Inflammatory macrophage treated with lipopolysaccharide for 4 hours (primary cell): Measurements from ENCODE around the gene KRTAP4-5.
"Not testable (repeated sequence)": the region's sequence is repeated elsewhere in the genome, so short reads cannot be mapped to it uniquely, and the experiment has no call there.

Experiments used
- DNase-seq: peaks from one replicate; pipeline ENCODE4 v3.0.0-alpha.2; 2020

The KRTAP4-5 gene

DNA sequence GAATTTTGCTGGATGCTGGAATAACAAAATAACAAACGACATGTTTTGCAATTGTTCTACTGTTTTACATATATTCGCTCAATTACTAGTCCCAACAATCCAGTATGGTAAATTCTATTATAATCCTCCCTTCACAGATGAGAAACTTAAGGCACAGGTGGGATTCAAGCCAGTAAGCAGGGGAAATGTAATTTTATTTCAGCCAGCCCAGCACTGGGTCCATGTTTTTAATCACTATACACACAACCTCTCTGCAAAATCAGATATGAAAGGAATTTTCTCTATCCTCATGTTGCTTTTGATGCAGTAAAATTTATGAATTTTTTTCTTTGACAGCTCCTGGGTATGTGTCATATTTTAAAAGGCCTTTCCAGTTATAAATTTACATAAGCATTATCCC lies 4.4 kb downstream of the KRTAP4-5 start:
- DNase-seq = no peak

DNA sequence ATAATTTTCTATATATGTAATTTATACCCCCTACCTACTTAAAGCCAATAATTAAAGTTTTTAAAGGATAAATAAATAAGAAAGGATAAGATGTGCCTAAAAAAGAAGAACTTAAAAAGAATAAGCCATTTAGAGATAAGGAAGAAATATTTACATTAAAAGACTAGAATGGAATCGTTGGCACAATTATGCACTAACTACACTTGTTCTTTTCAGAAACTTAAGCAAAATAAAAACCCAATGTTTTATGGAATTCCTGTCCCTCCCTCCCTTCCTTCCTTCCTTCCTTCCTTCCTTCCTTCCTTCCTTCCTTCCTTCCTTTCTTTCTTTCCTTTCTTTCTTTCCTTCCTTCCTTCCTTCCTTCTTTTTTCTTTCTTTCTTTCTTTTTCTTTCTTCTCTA lies 4.8 kb downstream of the KRTAP4-5 start:
- DNase-seq = no peak

DNA sequence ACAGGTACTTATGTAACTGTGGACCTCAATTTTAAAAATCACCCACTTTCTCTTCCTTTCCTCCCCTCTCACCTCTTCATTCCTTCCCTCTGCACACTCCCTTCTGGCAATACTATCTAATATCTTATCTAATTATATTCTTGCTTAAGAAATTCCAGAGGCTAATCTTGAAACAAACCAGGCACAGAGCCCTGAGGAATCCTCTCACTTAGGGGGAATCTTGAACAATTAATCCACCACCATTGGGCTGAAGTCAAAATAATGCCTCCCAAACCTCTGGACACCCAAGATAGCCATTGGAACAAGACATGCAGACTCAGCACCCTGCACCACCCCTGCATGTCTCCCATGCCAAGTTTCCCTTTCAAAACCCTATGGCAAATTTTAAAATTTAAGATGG lies 8.3 kb downstream of the KRTAP4-5 start:
- DNase-seq = no peak

GRCh38 chr17:41140360-41141131 lies 9.1 kb downstream of the KRTAP4-5 start, which contains the start of gene KRTAP4-6:
Gene KRTAP4-6 (minus strand): TSS chr17:41140544. CDS start chr17:41140487, 57 bp downstream.
- DNase-seq = peak; percentile 40

DNA sequence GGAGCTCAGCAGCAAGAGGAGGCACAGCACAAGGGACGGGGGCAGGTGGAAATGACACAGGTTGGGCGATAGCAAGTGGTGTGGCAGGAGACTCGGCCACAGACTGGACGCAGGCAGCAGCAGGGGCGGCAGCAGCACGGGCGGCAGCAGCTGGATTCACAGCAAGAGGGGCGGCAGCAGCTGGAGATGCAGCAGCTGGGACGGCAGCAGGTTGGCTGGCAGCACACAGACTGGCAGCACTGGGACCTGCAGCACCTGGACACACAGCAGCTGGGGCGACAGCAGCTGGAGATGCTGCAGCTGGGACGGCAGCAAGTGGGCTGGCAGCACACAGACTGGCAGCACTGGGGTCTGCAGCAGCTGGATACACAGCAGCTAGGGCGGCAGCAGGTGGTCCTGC lies 9.8 kb downstream of the KRTAP4-5 start:
- DNase-seq = not testable (repeated sequence)

- no peak for DNase-seq
Measured at GRCh38 chr17:41133880-41134735, 15.5 kb downstream of the KRTAP4-5 start.

DNA sequence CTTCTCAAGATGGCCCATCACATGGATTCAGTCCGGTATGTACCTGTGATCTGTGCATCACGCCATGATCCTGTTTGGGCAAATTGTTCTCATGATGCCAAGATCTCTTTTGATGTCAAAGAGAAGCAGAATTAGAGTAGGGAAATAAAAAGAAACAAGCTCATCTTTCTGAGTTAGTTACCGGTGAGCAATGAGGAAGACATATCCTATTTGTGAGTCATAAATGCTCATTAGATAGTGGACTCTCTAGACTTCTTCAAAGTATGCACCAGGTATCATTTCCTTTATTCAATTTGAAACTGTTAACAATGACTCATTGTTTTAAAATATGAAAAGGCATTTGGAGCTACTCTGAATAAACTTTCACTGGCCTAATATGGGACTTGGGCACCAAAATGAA lies 17.6 kb downstream of the KRTAP4-5 start:
- no peak for DNase-seq

GRCh38 chr17:41127371-41127770 lies 22.3 kb downstream of the KRTAP4-5 start:
- no peak for DNase-seq

- no peak for DNase-seq
Measured at GRCh38 chr17:41126412-41126811, 23.2 kb downstream of the KRTAP4-5 start.

DNA sequence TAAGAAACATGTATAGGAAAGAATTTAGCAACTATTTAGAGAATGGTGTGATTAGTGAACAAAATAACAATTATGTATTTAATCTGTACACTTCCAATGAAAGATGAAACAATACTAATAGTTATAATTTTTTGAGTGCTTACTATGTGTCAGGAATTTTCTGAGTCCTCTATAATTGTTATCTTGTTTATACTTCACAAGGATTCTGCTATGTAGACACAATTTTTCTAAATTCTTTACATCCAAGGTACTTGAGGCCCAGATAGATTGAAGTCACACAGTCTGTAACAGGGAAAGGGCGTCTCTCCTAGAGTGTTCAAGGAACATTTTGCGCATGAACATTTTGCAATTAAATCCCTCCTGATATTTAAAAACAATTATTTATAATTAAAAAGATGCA lies 24.6 kb downstream of the KRTAP4-5 start:
- DNase-seq = no peak

GRCh38 chr17:41123991-41124371 lies 25.6 kb downstream of the KRTAP4-5 start, which contains the start of gene KRTAP4-12:
Gene KRTAP4-12 (minus strand): TSS chr17:41124182. CDS start chr17:41124122, 60 bp downstream.
- DNase-seq = not testable (repeated sequence)

GRCh38 chr17:41123292-41123990 lies 26.2 kb downstream of the KRTAP4-5 start:
- DNase-seq = not testable (repeated sequence)

DNA sequence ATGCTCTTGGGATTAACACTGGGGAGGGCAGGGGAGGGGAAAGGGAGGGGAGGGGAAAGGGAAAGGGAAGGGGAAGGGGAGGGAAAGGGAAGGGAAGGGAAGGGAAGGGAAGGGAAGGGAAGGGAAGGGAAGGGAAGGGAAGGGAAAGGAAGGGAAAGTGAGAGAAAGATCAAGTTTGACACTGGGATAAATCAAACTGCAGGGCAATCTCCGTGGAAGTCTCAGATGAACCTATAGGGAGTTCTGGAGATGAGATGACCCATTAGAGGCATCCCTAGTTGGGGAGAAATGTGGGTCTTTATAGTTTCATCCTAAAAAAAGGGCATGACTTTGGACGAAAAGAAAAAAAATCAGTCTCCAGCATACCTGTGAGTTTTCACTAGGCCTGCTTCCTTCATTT lies 27.9 kb downstream of the KRTAP4-5 start:
- DNase-seq = no peak

GRCh38 chr17:41119696-41120690 lies 29.6 kb downstream of the KRTAP4-5 start:
- peak; percentile 6 for DNase-seq

- no peak for DNase-seq
Measured at GRCh38 chr17:41118721-41119120, 30.9 kb downstream of the KRTAP4-5 start.

DNA sequence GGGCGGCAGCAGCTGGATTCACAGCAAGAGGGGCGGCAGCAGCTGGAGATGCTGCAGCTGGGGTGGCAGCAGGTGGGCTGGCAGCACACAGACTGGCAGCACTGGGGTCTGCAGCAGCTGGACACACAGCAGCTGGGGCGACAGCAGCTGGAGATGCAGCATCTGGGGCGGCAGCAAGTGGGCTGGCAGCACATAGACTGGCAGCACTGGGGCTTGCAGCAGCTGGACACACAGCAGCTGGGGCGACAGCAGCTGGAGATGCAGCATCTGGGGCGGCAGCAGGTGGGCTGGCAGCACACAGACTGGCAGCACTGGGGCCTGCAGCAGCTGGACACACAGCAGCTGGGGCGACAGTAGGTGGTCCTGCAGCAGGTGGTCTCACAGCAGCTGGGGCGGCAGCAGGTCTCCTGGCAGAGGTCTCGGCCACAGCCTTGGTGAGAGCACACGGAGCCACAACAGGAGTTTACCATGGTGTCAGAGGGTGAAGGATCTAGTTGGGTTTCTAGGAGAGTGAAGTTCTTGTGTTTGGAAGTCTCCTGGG lies 31.7 kb downstream of the KRTAP4-5 start, which contains the start of gene KRTAP4-11:
KRTAP4-11 (minus strand) TSS at position 528 of the 541 bp plus-strand sequence; CDS start at position 470, 58 bp downstream.
- DNase-seq = not testable (repeated sequence)

DNA sequence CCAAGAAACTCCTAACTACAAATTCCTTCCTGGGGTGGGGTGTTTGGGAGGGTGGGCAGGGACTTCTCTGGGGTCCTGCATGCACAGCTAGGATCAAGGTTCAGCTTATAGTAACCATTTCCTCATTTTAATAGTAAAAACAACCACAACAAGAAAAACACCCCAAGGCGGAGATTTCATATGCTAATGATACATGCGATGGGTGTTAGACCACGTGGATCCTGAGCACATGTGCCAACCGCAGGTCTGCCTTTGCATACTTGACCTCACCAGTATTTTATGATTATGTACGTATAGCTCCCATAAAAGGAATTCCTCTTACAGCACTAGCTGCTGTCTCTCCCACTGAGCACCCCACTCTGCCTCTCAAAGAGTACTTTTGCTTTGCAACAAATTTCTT lies 33.3 kb downstream of the KRTAP4-5 start:
- peak; percentile 21 for DNase-seq

GRCh38 chr17:41111151-41111885 lies 38.3 kb downstream of the KRTAP4-5 start:
- no peak for DNase-seq

- DNase-seq = not testable (repeated sequence)
Measured at GRCh38 chr17:41108728-41109386, 40.8 kb downstream of the KRTAP4-5 start.

GRCh38 chr17:41107941-41108450 lies 41.6 kb downstream of the KRTAP4-5 start:
- DNase-seq = peak; percentile 17
